ENCODE results near the gene LONRF2.

- no peak for TF ChIP-seq SP1 (IDR thresholded peaks at IDR 0.05)
- no peak for TF ChIP-seq FOXK2 (IDR thresholded peaks at IDR 0.05)
- no peak for TF ChIP-seq LEF1 (IDR thresholded peaks at IDR 0.05; ENCODE audit: borderline replicate concordance)
- no peak for TF ChIP-seq SUZ12 (IDR thresholded peaks at IDR 0.05)
- TF ChIP-seq BHLHE40 (IDR thresholded peaks at IDR 0.05; ENCODE audit: borderline replicate concordance) = no peak
Measured at GRCh38 chr2:100256416-100256815, 65.9 kb downstream of the LONRF2 start.

Data from HEK293T (cell line).